ENCODE results near the gene DNMT3A.

Gene DNMT3A

DNA sequence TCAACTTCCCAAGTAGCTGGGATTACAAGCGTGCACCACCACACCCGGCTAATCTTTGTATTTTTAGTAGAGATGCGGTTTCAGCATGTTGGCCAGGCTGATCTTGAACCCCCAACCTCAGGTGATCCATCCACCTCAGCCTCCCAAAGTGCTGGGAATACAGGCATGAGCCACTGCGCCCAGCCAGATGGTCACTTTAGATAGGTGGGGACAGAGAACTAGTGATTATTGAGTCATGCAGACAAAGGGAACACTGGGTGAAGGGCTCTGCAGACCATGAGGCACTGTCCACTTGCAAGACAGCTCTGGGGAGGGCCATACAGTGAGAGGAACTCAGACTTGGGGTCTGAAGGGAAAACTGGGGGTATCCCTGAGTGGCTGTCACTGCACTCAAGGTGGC lies 114.9 kb downstream of the DNMT3A start:
- no peak for DNase-seq
- no peak for TF ChIP-seq CTCF (IDR thresholded peaks at IDR 0.05; ENCODE audit: low read depth, low read length)
- Histone ChIP-seq H3K9me3 (ENCODE audit: severe bottlenecking) (no peaks in the 10 kb centered on the region), H3K4me3 (ENCODE audit: low read depth, low read length) (no peak overlapping the region), H3K27ac (no peak overlapping the region), H3K36me3 (peaks cover 10% of the 10 kb centered on the region), H3K27me3 (ENCODE audit: insufficient read depth, low read depth, severe bottlenecking) (no peaks in the 10 kb centered on the region)

DNA sequence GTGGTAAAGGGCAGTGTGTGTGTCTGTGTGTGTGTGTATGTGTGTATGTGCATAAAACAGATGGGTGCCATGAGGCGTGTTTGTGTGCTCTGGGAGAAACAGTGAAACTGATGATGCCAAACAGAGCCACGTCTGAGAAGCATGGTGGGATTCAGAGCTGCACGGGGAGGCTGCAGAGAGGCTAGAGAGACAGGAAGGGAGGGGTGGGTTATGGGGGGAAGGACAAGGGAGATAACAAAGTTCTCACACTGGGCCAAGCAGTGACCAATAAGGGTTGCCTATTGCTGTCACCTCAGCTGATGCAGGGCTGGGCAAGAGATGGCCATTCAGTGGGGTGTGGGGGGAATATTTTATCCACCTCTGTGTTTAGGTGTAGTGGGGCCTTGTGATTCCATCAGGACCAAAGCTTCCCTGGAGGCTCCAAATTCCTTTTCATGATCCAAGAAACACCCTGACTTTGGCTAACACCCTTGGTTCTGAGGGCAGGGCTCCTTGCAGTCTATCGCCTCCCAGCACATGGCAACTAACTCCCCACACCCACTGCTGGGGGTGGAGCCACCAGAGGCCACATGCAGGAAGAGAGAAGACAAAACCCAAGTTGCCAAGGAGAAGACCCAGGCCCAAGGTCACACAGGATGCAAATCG lies 119.1 kb downstream of the DNMT3A start:
- Histone ChIP-seq H3K4me3 (ENCODE audit: low read depth, low read length) (no peak overlapping the region), H3K9me3 (ENCODE audit: severe bottlenecking) (no peaks in the 10 kb centered on the region), H3K27ac (no peak overlapping the region), H3K27me3 (ENCODE audit: insufficient read depth, low read depth, severe bottlenecking) (no peaks in the 10 kb centered on the region), H3K36me3 (no peaks in the 10 kb centered on the region; the same call in 1 of the 2 replicates)
- no peak for DNase-seq
- no peak for TF ChIP-seq CTCF (IDR thresholded peaks at IDR 0.05; ENCODE audit: low read depth, low read length)

GRCh38 chr2:25221579-25221978 lies 120.1 kb downstream of the DNMT3A start:
- Histone ChIP-seq H3K27ac (no peak overlapping the region), H3K4me3 (ENCODE audit: low read depth, low read length) (no peak overlapping the region)

GRCh38 chr2:25220313-25220712 lies 121.4 kb downstream of the DNMT3A start:
- no peak for TF ChIP-seq CTCF (IDR thresholded peaks at IDR 0.05; ENCODE audit: low read depth, low read length)

More at GRCh38 chr2:25221579-25221978, 120.1 kb downstream of the DNMT3A start:
- H3K36me3 ChIP-seq = no peaks in the 10 kb centered on the region
- TF ChIP-seq CTCF (IDR thresholded peaks at IDR 0.05; ENCODE audit: low read depth, low read length) = no peak
- H3K27me3 ChIP-seq (ENCODE audit: insufficient read depth, low read depth, severe bottlenecking) = no peaks in the 10 kb centered on the region
- H3K9me3 ChIP-seq (ENCODE audit: severe bottlenecking) = no peaks in the 10 kb centered on the region
- no peak for DNase-seq

GRCh38 chr2:25219621-25220020 lies 122.1 kb downstream of the DNMT3A start:
- H3K36me3 ChIP-seq = no peaks in the 10 kb centered on the region
- no peak overlapping the region for H3K4me3 ChIP-seq (ENCODE audit: low read depth, low read length)
- no peak for DNase-seq
- H3K27me3 ChIP-seq (ENCODE audit: insufficient read depth, low read depth, severe bottlenecking) = no peaks in the 10 kb centered on the region
- H3K27ac ChIP-seq = no peak overlapping the region
- no peaks in the 10 kb centered on the region for H3K9me3 ChIP-seq (ENCODE audit: severe bottlenecking)
- TF ChIP-seq CTCF (IDR thresholded peaks at IDR 0.05; ENCODE audit: low read depth, low read length) = no peak

More at GRCh38 chr2:25220313-25220712, 121.4 kb downstream of the DNMT3A start:
- H3K36me3 ChIP-seq = no peaks in the 10 kb centered on the region
- no peak overlapping the region for H3K27ac ChIP-seq
- no peak overlapping the region for H3K4me3 ChIP-seq (ENCODE audit: low read depth, low read length)
- no peak for DNase-seq
- H3K27me3 ChIP-seq (ENCODE audit: insufficient read depth, low read depth, severe bottlenecking) = no peaks in the 10 kb centered on the region
- no peaks in the 10 kb centered on the region for H3K9me3 ChIP-seq (ENCODE audit: severe bottlenecking)

DNA sequence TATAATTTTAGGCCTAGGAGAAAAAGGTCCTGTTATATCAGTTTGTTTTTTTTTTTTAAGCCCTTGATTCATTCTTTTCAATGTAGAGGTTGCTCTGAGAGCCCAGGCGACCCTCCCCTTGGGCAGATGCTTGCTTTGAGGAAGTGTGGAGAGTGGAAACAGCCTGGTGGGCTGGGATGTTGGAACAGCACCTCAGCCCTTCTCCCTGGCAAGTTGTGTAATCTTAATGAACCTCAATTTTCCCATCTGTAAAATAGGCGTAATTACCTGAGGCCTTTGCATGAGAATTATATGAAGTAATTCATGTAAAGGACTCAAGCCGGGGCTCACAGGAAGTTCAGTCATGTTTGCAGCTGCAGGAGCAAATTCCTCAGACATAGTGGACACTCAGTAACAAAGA lies 123.6 kb downstream of the DNMT3A start:
- Histone ChIP-seq H3K27ac (no peak overlapping the region), H3K27me3 (ENCODE audit: insufficient read depth, low read depth, severe bottlenecking) (no peaks in the 10 kb centered on the region), H3K9me3 (ENCODE audit: severe bottlenecking) (no peaks in the 10 kb centered on the region), H3K36me3 (no peaks in the 10 kb centered on the region), H3K4me3 (ENCODE audit: low read depth, low read length) (no peak overlapping the region)
- no peak for TF ChIP-seq CTCF (IDR thresholded peaks at IDR 0.05; ENCODE audit: low read depth, low read length)
- no peak for DNase-seq
